ENCODE results near the gene FOXP1. TPM values are rescaled to one million over a fixed set of nuclear protein-coding genes. Genes with fewer than 3 reads are reported as not detected.

FOXP1 gene
- total RNA-seq, 1 experiment from 2014 or later: 75.3 TPM

DNA sequence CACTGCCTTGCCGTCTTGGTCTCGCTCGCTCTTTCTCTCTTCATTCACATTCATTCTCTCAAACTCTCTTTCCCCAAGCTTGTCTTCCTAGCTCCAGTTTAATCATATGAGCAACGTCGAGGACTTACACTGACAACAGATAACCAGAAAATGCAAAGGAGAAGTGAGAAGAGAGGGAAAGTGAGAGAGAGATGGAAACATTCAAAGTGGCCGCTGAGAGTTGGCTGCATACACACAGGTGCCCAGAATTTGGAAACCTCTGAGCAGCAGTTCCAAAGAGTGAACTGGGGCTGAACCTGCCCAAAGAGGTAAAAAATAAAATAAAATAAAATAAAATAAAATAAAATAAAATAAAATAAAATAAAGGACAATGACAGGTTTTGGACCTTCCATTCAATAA is 583.0 kb downstream of the FOXP1 start:
- Histone ChIP-seq H3K4ac (ENCODE audit: low read depth, low read length) (no peak overlapping the region), H4K20me1 (ENCODE audit: control insufficient read depth, insufficient read depth, insufficient read length) (no peaks in the 10 kb centered on the region), H4K5ac (ENCODE audit: insufficient read length, low read depth, low read length) (no peak overlapping the region), H2BK15ac (ENCODE audit: low read depth, low read length) (no peak overlapping the region), H2BK120ac (ENCODE audit: low read depth, low read length, poor library complexity, severe bottlenecking) (no peak overlapping the region), H3K27me3 (ENCODE audit: insufficient read depth, low read length) (no peaks in the 10 kb centered on the region), H3K79me2 (ENCODE audit: insufficient read depth, low read length) (no peaks in the 10 kb centered on the region), H3K56ac (ENCODE audit: insufficient read length, low read depth, low read length) (no peak overlapping the region), H2AFZ (ENCODE audit: low read length) (no peak overlapping the region), H3K23me2 (ENCODE audit: insufficient read length, low read depth, low read length, poor library complexity, severe bottlenecking) (no peaks in the 10 kb centered on the region), H3K4me1 (ENCODE audit: insufficient read depth, low read length) (no peaks in the 10 kb centered on the region; the same call in 1 of the 2 replicates), H4K91ac (ENCODE audit: insufficient read length, low read depth, low read length) (no peak overlapping the region), H2AK5ac (ENCODE audit: insufficient read length, low read length) (no peak overlapping the region), H2BK20ac (ENCODE audit: low read depth, low read length, poor library complexity, severe bottlenecking) (no peak overlapping the region), H3K14ac (ENCODE audit: insufficient read depth, low read length) (no peak overlapping the region), H3T11ph (ENCODE audit: low read length) (no peak overlapping the region), H3K18ac (ENCODE audit: insufficient read length, low read depth, low read length) (no peak overlapping the region), H3K79me1 (ENCODE audit: insufficient read depth, low read depth, low read length, poor library complexity, severe bottlenecking) (no peaks in the 10 kb centered on the region), H3K4me2 (ENCODE audit: insufficient read depth, insufficient read length, low read length) (no peak overlapping the region), H3K27ac (ENCODE audit: insufficient read length, low read depth, low read length) (no peak overlapping the region), H3K9ac (ENCODE audit: extremely low read depth, insufficient read length, low read length) (no peak overlapping the region), H2BK5ac (ENCODE audit: insufficient read length, low read length) (no peak overlapping the region), H2BK12ac (ENCODE audit: insufficient read length, low read depth, low read length) (no peak overlapping the region), H3K23ac (ENCODE audit: insufficient read length, low read depth, low read length) (no peak overlapping the region), H4K8ac (replicated peaks; ENCODE audit: insufficient read length, low read depth, low read length) (no peak overlapping the region), H3K9me3 (ENCODE audit: control insufficient read depth, low read depth, low read length) (no peaks in the 10 kb centered on the region)
- Mint-ChIP-seq H3K4me1 (peaks cover 15 to 17% of the 10 kb centered on the region in 2 experiments), H3K27ac (no peak overlapping the region; a peak in 1 of 7 replicates), H3K27me3 (ENCODE audit: low read depth) (no peaks in the 10 kb centered on the region), H3K36me3 (ENCODE audit: insufficient read depth in 1 of 3, low read depth in 3 of 3) (peaks cover 0 to 15% (median 0%) of the 10 kb centered on the region in 3 experiments; a peak in 3 of 7 replicates), H3K9me3 (no peaks in the 10 kb centered on the region), H3K4me3 (no peak overlapping the region)
- DNase-seq: no peak
- TF ChIP-seq, protein P1, sequence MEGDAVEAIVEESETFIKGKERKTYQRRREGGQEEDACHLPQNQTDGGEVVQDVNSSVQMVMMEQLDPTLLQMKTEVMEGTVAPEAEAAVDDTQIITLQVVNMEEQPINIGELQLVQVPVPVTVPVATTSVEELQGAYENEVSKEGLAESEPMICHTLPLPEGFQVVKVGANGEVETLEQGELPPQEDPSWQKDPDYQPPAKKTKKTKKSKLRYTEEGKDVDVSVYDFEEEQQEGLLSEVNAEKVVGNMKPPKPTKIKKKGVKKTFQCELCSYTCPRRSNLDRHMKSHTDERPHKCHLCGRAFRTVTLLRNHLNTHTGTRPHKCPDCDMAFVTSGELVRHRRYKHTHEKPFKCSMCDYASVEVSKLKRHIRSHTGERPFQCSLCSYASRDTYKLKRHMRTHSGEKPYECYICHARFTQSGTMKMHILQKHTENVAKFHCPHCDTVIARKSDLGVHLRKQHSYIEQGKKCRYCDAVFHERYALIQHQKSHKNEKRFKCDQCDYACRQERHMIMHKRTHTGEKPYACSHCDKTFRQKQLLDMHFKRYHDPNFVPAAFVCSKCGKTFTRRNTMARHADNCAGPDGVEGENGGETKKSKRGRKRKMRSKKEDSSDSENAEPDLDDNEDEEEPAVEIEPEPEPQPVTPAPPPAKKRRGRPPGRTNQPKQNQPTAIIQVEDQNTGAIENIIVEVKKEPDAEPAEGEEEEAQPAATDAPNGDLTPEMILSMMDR (conservative IDR thresholded peaks at IDR 0.05): no peak
- no CpG with 5 or more reads among the region's 6 CpGs for WGBS (ENCODE audit: extremely low coverage, insufficient read length, low lambda C conversion rate)

Data from H9 (cell line).